Measurements from ENCODE around the gene ELMO1. TPM values are rescaled to one million over a fixed set of nuclear protein-coding genes. Genes with fewer than 3 reads are reported as not detected.

Gene ELMO1
- total and polyA plus RNA-seq, 10 of the 15 experiments (the other 5 are each of a cell fraction or from before 2014, with no cell fraction given), result 22.6 to 85.9 (median 56.6) TPM

- 75% methylated on average over 3 of the region's 3 CpGs for WGBS (ENCODE audit: insufficient coverage, insufficient replicate concordance, low lambda C conversion rate, missing lambda C conversion rate)
- ChIA-PET SMC1A (ENCODE audit: uncharacterized antibody, unreplicated experiment) (interaction anchor here (0.8 to 1.7 kb wide), 4 partner anchors 46 to 421 kb away, joined by 3 to 4 read pairs (median 4); no protein-coding TSS in a partner anchor), RAD21 (ENCODE audit: unreplicated experiment) (interaction anchor here (1.4 to 1.8 kb wide), 2 partner anchors 99 to 165 kb away, joined by 4 to 5 read pairs; no protein-coding TSS in a partner anchor), POLR2A (no interaction called here), CTCF (interaction anchor here (0.6 to 2.8 kb wide), 9 partner anchors 41 to 738 kb away, joined by 3 to 8 read pairs (median 3); no protein-coding TSS in a partner anchor)
- Histone ChIP-seq H3K4me1 (ENCODE audit: control insufficient read depth, insufficient read depth, low read length) (peaks cover 7% of the 10 kb centered on the region), H3K36me3 (ENCODE audit: control insufficient read depth in 2 of 2, insufficient read depth in 2 of 2, low read length in 1 of 2) (no peaks in the 10 kb centered on the region), H2AFZ (ENCODE audit: control insufficient read depth, low read depth, low read length) (no peak overlapping the region), H3K27ac (ENCODE audit: control insufficient read depth, insufficient read depth) (no peak overlapping the region), H4K20me1 (ENCODE audit: control insufficient read depth, insufficient read depth) (no peaks in the 10 kb centered on the region), H3K79me2 (ENCODE audit: control insufficient read depth, insufficient read depth, low read length) (no peaks in the 10 kb centered on the region), H3K4me3 (no peak overlapping the region), H3K9me3 (replicated peaks; ENCODE audit: control insufficient read depth, insufficient read depth, low read length) (no peaks in the 10 kb centered on the region), H3K9ac (ENCODE audit: control insufficient read depth, insufficient read depth, low read length) (no peak overlapping the region), H3K27me3 (replicated peaks in 1 of 2; ENCODE audit: control insufficient read depth in 2 of 2, insufficient read depth in 2 of 2, low read length in 1 of 2) (no peaks in the 10 kb centered on the region; a peak in 1 of 4 replicates), H3K4me2 (ENCODE audit: control insufficient read depth, insufficient read depth) (no peak overlapping the region)
- intact Hi-C loops (cut with micrococcal nuclease; ENCODE audit: unreplicated experiment) (no loop called here), in situ Hi-C loops (cut with MboI) (no loop called here)
- FAIRE-seq, result no peak
- no peak for DNase-seq (ENCODE audit: low read depth, low spot score)
- TF ChIP-seq ZBTB11 (CRISPR knock-in tag; IDR thresholded peaks at IDR 0.05), result no peak
- TF ChIP-seq IRF3 (IDR thresholded peaks at IDR 0.05), result no peak
- no peak for TF ChIP-seq EED (IDR thresholded peaks at IDR 0.05; ENCODE audit: low read depth)
- no peak for TF ChIP-seq FOS (IDR thresholded peaks at IDR 0.05; ENCODE audit: borderline replicate concordance, extremely low read depth, insufficient read length)
- no peak for TF ChIP-seq ZBED1 (IDR thresholded peaks at IDR 0.05; ENCODE audit: borderline replicate concordance)
- TF ChIP-seq WRNIP1 (IDR thresholded peaks at IDR 0.05; ENCODE audit: borderline replicate concordance, low read depth, low read length), result no peak
- TF ChIP-seq CHD2 (IDR thresholded peaks at IDR 0.05; ENCODE audit: borderline replicate concordance, low read depth, low read length), result no peak
- TF ChIP-seq E2F8 (IDR thresholded peaks at IDR 0.05; ENCODE audit: low read depth, partially characterized antibody), result no peak
- ATAC-seq, result no peak
- BruUV-seq (replicated peaks), result no TSS peak
Measured at GRCh38 chr7:37450035-37450434, 1.4 kb upstream of the ELMO1 start.

All from GM12878 (cell line).